Measurements from ENCODE around the gene C4B. TPM values are rescaled to one million over a fixed set of nuclear protein-coding genes. Genes with fewer than 3 reads are reported as not detected.

C4B gene
- total RNA-seq, 1 experiment from 2014 or later, result 6.3 TPM

DNA sequence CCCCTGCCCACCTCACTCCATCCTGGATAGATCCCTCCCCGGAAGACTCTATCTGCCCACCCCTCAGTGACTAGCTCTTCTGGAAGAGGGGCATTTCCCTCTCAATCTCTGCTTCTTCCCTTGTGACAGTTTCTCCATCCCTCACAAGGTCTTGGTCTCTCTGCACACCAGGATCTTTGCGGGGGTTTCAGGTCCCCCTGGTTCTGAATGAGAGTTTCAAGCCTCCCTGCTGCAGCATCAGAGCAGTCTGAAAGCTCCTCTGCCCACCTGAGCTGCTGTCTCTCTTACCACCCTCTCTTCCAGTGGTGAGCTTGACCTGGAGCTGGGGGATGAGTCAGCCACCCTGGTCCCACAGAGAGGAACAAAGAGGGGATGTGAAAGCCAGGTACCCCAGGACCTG, 70.2 kb downstream of the C4B start:
- TF ChIP-seq SIN3A (IDR thresholded peaks at IDR 0.05; ENCODE audit: low read depth) (no peak), ZBTB33 (IDR thresholded peaks at IDR 0.05; ENCODE audit: extremely low read depth, insufficient replicate concordance, low read length) (no peak), ZNF274 (IDR thresholded peaks at IDR 0.05; ENCODE audit: low read depth, low read length) (no peak), ATF3 (IDR thresholded peaks at IDR 0.05) (no peak), JUND (IDR thresholded peaks at IDR 0.05) (no peak), YY1 (IDR thresholded peaks at IDR 0.05; ENCODE audit: extremely low read depth, insufficient replicate concordance, low read depth, low read length) (no peak), TCF7L2 (IDR thresholded peaks at IDR 0.05; ENCODE audit: borderline replicate concordance, extremely low read depth, insufficient read depth, insufficient read length) (no peak), FOSL1 (IDR thresholded peaks at IDR 0.05; ENCODE audit: low read depth) (no peak)
- Histone ChIP-seq H3K27me3 (ENCODE audit: insufficient read depth, low read length) (no peaks in the 10 kb centered on the region), H3K4me3 (replicated peaks in 1 of 2; ENCODE audit: low read depth in 1 of 2, low read length in 2 of 2) (no peak overlapping the region), H4K20me1 (ENCODE audit: insufficient read depth) (no peaks in the 10 kb centered on the region), H3K9ac (ENCODE audit: low read length) (no peak overlapping the region), H3K79me2 (ENCODE audit: insufficient read depth, low read length) (no peaks in the 10 kb centered on the region), H3K9me2 (ENCODE audit: insufficient read depth) (no peaks in the 10 kb centered on the region), H3K36me3 (ENCODE audit: control insufficient read depth in 1 of 2, insufficient read depth in 2 of 2, low read length in 2 of 2) (no peaks in the 10 kb centered on the region), H3K9me3 (ENCODE audit: control insufficient read depth in 1 of 2, insufficient read depth in 1 of 2, low read depth in 1 of 2, low read length in 2 of 2) (no peaks in the 10 kb centered on the region), H3K4me1 (ENCODE audit: control insufficient read depth in 1 of 2, insufficient read depth in 2 of 2, low read length in 2 of 2) (peaks cover 15 to 38% of the 10 kb centered on the region in 2 experiments), H3K27ac (ENCODE audit: low read depth, low read length) (no peak overlapping the region), H3K4me2 (ENCODE audit: low read length) (no peak overlapping the region), H2AFZ (ENCODE audit: low read depth, low read length, poor library complexity, severe bottlenecking) (no peak overlapping the region)
- intact Hi-C loops (cut with micrococcal nuclease), result no loop called here
- ATAC-seq, result no peak
- ChIA-PET RAD21 (ENCODE audit: low non-redundant PET in 1 of 2, low total read pairs in 2 of 2, uncharacterized antibody in 2 of 2, unreplicated experiment in 2 of 2) (no interaction called here), CTCF (no interaction called here), POLR2A (no interaction called here)
- no TSS peak for BruUV-seq (replicated peaks)
- DNase-seq (ENCODE audit: low read depth, low spot score), result no peak

Other genes starting within 250 kb of the C4B start
- 14.6 TPM for gene VWA7, start 237.5 kb upstream of the C4B start, total RNA-seq (2021; ENCODE audit: unreplicated experiment)
- gene VARS1, start 219.0 kb upstream of the C4B start, total RNA-seq (2021; ENCODE audit: unreplicated experiment), result 254 TPM
- 89.7 TPM for gene LSM2, start 207.8 kb upstream of the C4B start, total RNA-seq (2021; ENCODE audit: unreplicated experiment)
- 0.12 TPM for gene HSPA1L, start 199.5 kb upstream of the C4B start, total RNA-seq (2021; ENCODE audit: unreplicated experiment)
- 5.0 TPM for gene HSPA1A, start 199.3 kb upstream of the C4B start, total RNA-seq (2021; ENCODE audit: unreplicated experiment)
- gene HSPA1B, start 187.1 kb upstream of the C4B start, total RNA-seq (2021; ENCODE audit: unreplicated experiment), result 214 TPM
- gene NEU1, start 152.0 kb upstream of the C4B start, total RNA-seq (2021; ENCODE audit: unreplicated experiment), result 15.1 TPM
- 0.74 TPM for gene SLC44A4, start 135.8 kb upstream of the C4B start, total RNA-seq (2021; ENCODE audit: unreplicated experiment)
- gene EHMT2, start 117.1 kb upstream of the C4B start, total RNA-seq (2021; ENCODE audit: unreplicated experiment), result 84.0 TPM
- gene ZBTB12, start 112.7 kb upstream of the C4B start, total RNA-seq (2021; ENCODE audit: unreplicated experiment), result 10.3 TPM
- 3.1 TPM for gene C2, start 87.1 kb upstream of the C4B start, total RNA-seq (2021; ENCODE audit: unreplicated experiment)
- 1.5 TPM for gene CFB, start 68.7 kb upstream of the C4B start, total RNA-seq (2021; ENCODE audit: unreplicated experiment)
- 68.3 TPM for gene NELFE, start 55.8 kb upstream of the C4B start, total RNA-seq (2021; ENCODE audit: unreplicated experiment)
- gene SKIC2, start 55.6 kb upstream of the C4B start, total RNA-seq (2021; ENCODE audit: unreplicated experiment), result 68.0 TPM
- gene DXO, start 42.7 kb upstream of the C4B start, total RNA-seq (2021; ENCODE audit: unreplicated experiment), result 16.4 TPM
- gene C4A, start 32.7 kb upstream of the C4B start, total RNA-seq (2021; ENCODE audit: unreplicated experiment), result 5.1 TPM
- 1.4 TPM for gene CYP21A2, start 23.6 kb downstream of the C4B start, total RNA-seq (2021; ENCODE audit: unreplicated experiment)
- 8.5 TPM for gene TNXB, start 94.5 kb downstream of the C4B start, total RNA-seq (2021; ENCODE audit: unreplicated experiment)
- 63.9 TPM for gene ATF6B, start 113.5 kb downstream of the C4B start, total RNA-seq (2021; ENCODE audit: unreplicated experiment)
- gene FKBPL, start 115.5 kb downstream of the C4B start, total RNA-seq (2021; ENCODE audit: unreplicated experiment), result 11.2 TPM
- gene PRRT1, start 137.1 kb downstream of the C4B start, total RNA-seq (2021; ENCODE audit: unreplicated experiment), result 6.1 TPM
- gene PPT2, start 139.3 kb downstream of the C4B start, total RNA-seq (2021; ENCODE audit: unreplicated experiment), result 21.0 TPM
- 29.0 TPM for gene EGFL8, start 149.8 kb downstream of the C4B start, total RNA-seq (2021; ENCODE audit: unreplicated experiment)
- gene AGPAT1, start 161.3 kb downstream of the C4B start, total RNA-seq (2021; ENCODE audit: unreplicated experiment), result 55.6 TPM
- gene RNF5, start 163.6 kb downstream of the C4B start, total RNA-seq (2021; ENCODE audit: unreplicated experiment), result 45.9 TPM
- 22.6 TPM for gene AGER, start 169.5 kb downstream of the C4B start, total RNA-seq (2021; ENCODE audit: unreplicated experiment)
- 79.0 TPM for gene PBX2, start 175.4 kb downstream of the C4B start, total RNA-seq (2021; ENCODE audit: unreplicated experiment)
- gene GPSM3, start 177.8 kb downstream of the C4B start, total RNA-seq (2021; ENCODE audit: unreplicated experiment), result 1.2 TPM
- gene NOTCH4, start 209.3 kb downstream of the C4B start, total RNA-seq (2021; ENCODE audit: unreplicated experiment), result 0.81 TPM

Measured in HCT116 (cell line).